Upper lobe of right lung (tissue), 1 donor: Measurements from ENCODE around the gene ALDH2. TPM values are rescaled to one million over a fixed set of nuclear protein-coding genes. Genes with fewer than 3 reads are reported as not detected.
"Not testable (repeated sequence)": the region's sequence is repeated elsewhere in the genome, so short reads cannot be mapped to it uniquely, and the experiment has no call there.

ENCODE experiments used
- ATAC-seq: fragments of 200-7000 bp; cut with Tn5 transposase; one replicate; pipeline ENCODE4 v1.9.1; 2020; ENCODE audit warnings: mild to moderate bottlenecking, moderate library complexity
- DNase-seq: peaks from one replicate; pipeline ENCODE4 v3.0.0-alpha.2; 2020
- H3K27ac ChIP-seq: fragments of 200-600 bp; one replicate; pipeline ENCODE4 v1.8.0; 2022
- H3K27me3 ChIP-seq: fragments of 200-600 bp; one replicate; pipeline ENCODE4 v1.8.0; 2022; ENCODE audit warnings: mild to moderate bottlenecking
- H3K36me3 ChIP-seq: fragments of 200-600 bp; one replicate; pipeline ENCODE4 v1.8.0; 2022
- H3K4me1 ChIP-seq: fragments of 200-600 bp; one replicate; pipeline ENCODE4 v1.8.0; 2022
- H3K4me3 ChIP-seq: fragments of 200-600 bp; one replicate; pipeline ENCODE4 v1.8.0; 2022; ENCODE audit warnings: mild to moderate bottlenecking
- H3K9me3 ChIP-seq: fragments of 200-600 bp; one replicate; pipeline ENCODE4 v1.8.0; 2022
- intact Hi-C: fragments of 100-400 bp; cut with DNase I; formaldehyde crosslinking; loops from one replicate; pipeline ENCODE4 v1.11.0; 2022
- long read RNA-seq: library from polyadenylated mRNA; unstranded; transcript quantifications from one replicate; pipeline ENCODE4 v2.0.0, GENCODE V29; 2021
- total RNA-seq: library from RNA; stranded (reverse); fragmentation: NEBNext Ultra II Directional; extraction: Animal tissue kit (Norgen Biotek cat#: 25700); gene quantifications from one replicate; pipeline ENCODE4 v1.2.1, GENCODE V29; 2021
- TF ChIP-seq, protein P1 (sequence below): fragments of 200-600 bp; IDR thresholded peaks from one replicate; pipeline ENCODE4 v1.8.0; 2022; ENCODE audit warnings: antibody characterized with exemption
- donor health status: DM: no; HTN: yes; CAD: no; lungs with severe emphysema.

Gene ALDH2
- 329 TPM for total RNA-seq
- long read RNA-seq, full-length matches to known transcripts = 906 of 1,061 reads
- long read RNA-seq, partial matches to known transcripts = 75 of 1,061 reads
- long read RNA-seq, other reads (novel, unspliced or antisense) = 80 of 1,061 reads

DNA sequence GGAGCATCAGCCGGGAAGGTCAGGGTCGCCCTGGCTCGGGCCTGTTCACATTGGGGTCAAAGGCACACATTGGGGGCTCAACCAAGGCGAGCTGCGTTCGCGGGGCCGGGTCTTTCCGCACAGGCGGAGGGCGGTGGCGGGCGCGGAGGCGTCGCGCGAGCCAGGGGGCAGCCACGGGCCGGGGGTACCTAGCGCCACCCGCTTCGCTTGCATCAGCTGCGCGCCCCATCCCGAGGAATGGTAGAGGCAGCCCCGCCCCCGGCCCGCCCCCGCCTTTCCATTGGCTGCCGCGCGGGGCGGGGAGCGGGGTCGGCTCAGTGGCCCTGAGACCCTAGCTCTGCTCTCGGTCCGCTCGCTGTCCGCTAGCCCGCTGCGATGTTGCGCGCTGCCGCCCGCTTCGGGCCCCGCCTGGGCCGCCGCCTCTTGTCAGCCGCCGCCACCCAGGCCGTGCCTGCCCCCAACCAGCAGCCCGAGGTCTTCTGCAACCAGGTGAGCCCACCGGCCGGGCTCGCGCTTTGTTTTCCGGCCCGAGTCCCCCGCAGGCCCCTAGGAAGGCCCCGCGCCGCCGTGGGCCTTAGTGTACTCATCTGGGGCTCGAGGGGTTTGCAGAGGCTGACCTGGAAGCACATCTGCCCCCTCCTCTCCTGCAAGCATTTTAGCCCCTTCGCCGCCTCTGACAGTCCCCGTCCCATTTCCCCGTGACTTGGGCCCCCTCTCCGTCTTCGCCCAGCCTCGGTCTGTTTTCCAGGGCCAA is at the start of gene ALDH2:
TSS of gene ALDH2 (plus strand) at position 326 of the 754 bp plus-strand sequence. CDS start at position 376, 50 bp downstream.
- DNase-seq = peak; percentile 92
- TF ChIP-seq, protein P1, sequence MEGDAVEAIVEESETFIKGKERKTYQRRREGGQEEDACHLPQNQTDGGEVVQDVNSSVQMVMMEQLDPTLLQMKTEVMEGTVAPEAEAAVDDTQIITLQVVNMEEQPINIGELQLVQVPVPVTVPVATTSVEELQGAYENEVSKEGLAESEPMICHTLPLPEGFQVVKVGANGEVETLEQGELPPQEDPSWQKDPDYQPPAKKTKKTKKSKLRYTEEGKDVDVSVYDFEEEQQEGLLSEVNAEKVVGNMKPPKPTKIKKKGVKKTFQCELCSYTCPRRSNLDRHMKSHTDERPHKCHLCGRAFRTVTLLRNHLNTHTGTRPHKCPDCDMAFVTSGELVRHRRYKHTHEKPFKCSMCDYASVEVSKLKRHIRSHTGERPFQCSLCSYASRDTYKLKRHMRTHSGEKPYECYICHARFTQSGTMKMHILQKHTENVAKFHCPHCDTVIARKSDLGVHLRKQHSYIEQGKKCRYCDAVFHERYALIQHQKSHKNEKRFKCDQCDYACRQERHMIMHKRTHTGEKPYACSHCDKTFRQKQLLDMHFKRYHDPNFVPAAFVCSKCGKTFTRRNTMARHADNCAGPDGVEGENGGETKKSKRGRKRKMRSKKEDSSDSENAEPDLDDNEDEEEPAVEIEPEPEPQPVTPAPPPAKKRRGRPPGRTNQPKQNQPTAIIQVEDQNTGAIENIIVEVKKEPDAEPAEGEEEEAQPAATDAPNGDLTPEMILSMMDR = no peak
- H3K27me3 ChIP-seq = no peaks in the 10 kb centered on the region
- peak within 1 kb of the TSS; percentile 94 for H3K27ac ChIP-seq
- H3K9me3 ChIP-seq = no peaks in the 10 kb centered on the region
- peak; percentile 98 for ATAC-seq
- peak within 1 kb of the TSS; percentile 79 for H3K4me3 ChIP-seq
- intact Hi-C loops = no loop called here
- peaks cover 50% of the 10 kb centered on the region for H3K4me1 ChIP-seq
- H3K36me3 ChIP-seq = no peaks in the 10 kb centered on the region

DNA sequence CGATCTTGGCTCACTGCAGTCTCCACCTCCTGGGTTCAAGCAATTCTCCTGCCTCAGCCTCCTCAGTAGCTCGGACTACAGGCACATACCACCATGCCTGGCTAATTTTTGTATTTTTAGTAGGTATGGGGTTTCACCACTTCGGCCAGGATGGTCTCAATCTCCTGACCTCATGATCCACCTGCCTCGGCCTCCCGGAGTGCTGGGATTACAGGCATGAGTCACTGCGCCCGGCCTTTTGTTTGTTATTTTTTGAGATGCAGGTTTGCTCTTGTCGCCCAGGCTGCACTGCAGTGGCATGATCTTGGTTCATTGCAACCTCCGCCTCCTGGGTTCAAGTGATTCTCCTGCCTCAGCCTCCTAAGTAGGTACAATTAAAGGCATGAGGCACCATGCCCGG is 47.4 kb upstream of the ALDH2 start:
- DNase-seq, H3K4me1 ChIP-seq, H3K27ac ChIP-seq, H3K27me3 ChIP-seq, ATAC-seq, H3K4me3 ChIP-seq, H3K9me3 ChIP-seq, intact Hi-C loops: not testable (repeated sequence)
- peaks cover 70% of the 10 kb centered on the region for H3K36me3 ChIP-seq

DNA sequence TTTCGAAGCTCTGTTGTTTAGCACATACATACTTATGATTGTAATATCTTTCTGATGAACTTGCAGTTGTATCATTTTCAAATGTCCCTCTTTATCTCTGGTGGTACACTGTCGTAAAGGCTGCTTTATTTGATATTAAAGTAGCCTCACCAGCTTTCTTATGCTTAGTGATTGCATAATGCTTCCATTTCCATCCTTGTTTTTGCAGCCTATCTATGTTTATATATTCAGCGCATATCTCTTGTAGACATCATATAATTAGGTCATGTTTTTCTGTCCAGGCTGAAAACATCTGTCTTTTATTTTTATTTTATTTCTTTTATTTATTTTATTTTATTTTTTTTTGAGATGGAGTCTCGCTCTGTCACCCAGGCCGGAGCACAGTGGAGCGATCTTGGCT is 46.3 kb upstream of the ALDH2 start:
- TF ChIP-seq, protein P1 = no peak
- no peaks in the 10 kb centered on the region for H3K4me1 ChIP-seq
- peaks cover 67% of the 10 kb centered on the region for H3K36me3 ChIP-seq
- DNase-seq (no peak), ATAC-seq (no peak)
- H3K9me3 ChIP-seq = no peaks in the 10 kb centered on the region
- no peak overlapping the region for H3K27ac ChIP-seq
- intact Hi-C loops = no loop called here
- H3K4me3 ChIP-seq = no peak overlapping the region
- no peaks in the 10 kb centered on the region for H3K27me3 ChIP-seq

DNA sequence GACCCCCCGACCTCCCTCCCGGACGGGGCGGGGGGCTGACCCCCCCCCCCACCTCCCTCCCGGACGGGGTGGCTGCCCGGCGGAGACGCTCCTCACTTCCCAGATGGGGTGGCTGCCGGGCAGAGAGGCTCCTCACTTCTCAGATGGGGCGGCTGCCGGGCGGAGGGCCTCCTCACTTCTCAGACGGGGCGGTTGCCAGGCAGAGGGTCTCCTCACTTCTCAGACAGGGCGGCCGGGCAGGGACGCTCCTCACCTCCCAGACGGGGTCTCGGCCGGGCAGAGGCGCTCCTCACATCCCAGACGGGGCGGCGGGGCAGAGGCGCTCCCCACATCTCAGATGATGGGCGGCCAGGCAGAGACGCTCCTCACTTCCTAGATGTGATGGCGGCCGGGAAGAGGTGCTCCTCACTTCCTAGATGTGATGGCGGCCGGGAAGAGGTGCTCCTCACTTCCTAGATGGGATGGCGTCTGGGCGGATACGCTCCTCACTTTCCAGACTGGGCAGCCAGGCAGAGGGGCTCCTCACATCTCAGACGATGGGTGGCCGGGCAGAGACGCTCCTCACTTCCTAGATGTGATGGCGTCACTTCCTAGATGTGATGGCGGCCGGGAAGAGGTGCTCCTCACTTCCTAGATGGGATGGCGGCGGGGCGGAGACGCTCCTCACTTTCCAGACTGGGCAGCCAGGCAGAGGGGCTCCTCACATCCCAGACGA is 42.9 kb upstream of the ALDH2 start:
- H3K27me3 ChIP-seq, H3K9me3 ChIP-seq, DNase-seq, H3K4me3 ChIP-seq, H3K27ac ChIP-seq, H3K4me1 ChIP-seq, intact Hi-C loops, ATAC-seq: not testable (repeated sequence)
- peaks cover 42% of the 10 kb centered on the region for H3K36me3 ChIP-seq

DNA sequence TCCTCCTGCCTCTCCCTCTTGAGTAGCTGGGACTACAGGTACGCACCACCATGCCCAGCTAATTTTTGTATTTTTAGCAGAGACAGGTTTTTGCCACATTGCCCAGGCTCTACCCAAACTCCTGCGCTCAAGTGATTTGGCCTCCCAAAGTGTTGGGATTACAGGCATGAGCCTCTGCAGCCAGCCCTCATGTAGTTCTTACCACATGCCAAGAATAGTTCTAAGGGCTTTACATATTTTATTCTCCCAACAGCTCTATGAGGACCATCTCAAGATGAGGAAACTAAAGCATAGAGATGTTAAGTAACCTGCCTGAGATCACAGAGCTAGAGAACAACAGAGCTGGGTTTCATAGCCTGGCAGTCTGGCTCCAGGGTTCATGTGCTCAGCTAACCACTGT is 37.9 kb upstream of the ALDH2 start:
- peaks cover 44% of the 10 kb centered on the region for H3K36me3 ChIP-seq
- ATAC-seq = peak; percentile 82
- TF ChIP-seq, protein P1 = no peak

DNA sequence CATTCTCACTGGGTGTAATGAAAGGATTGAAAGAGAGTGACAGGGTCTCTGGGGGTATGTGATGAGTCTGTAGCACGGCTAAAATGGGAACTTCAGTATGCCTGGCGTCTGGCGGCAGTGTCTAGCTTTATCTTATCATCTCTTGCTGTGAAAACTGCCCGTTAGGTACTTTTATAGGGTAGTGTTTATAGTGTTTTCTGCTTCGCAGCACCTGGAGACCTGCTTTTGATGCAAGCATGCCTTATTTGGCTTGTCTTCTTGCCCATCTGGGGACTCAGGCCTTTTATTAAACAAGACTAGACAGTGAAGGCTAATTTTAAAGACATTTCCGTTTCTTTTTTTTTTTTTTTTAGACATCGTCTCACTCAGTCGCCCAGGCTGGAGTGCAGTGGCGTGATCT is 36.3 kb upstream of the ALDH2 start:
- TF ChIP-seq, protein P1 = no peak
- Histone ChIP-seq H3K9me3 (no peaks in the 10 kb centered on the region), H3K27ac (no peak overlapping the region), H3K4me3 (no peak overlapping the region), H3K27me3 (no peaks in the 10 kb centered on the region), H3K4me1 (no peaks in the 10 kb centered on the region), H3K36me3 (peaks cover 46% of the 10 kb centered on the region)
- DNase-seq = no peak
- no peak for ATAC-seq
- intact Hi-C loops = no loop called here

More for the DNA sequence above, 37.9 kb upstream of the ALDH2 start:
- DNase-seq = no peak
- no peaks in the 10 kb centered on the region for H3K4me1 ChIP-seq
- no peak overlapping the region for H3K4me3 ChIP-seq
- intact Hi-C loops = no loop called here
- no peaks in the 10 kb centered on the region for H3K27me3 ChIP-seq
- no peak overlapping the region for H3K27ac ChIP-seq
- no peaks in the 10 kb centered on the region for H3K9me3 ChIP-seq
